Omental fat pad (tissue), 4 donors: ENCODE measurements around the gene TTC7B. TPM values are rescaled to one million over a fixed set of nuclear protein-coding genes. Genes with fewer than 3 reads are reported as not detected.

Source experiments
- ATAC-seq: fragments of 150-250 bp; one replicate; pipeline ENCODE4 v1.9.1; 2016; ENCODE audit warnings: mild to moderate bottlenecking, moderate library complexity; ENCODE audit not compliant: low FRiP score
- DNase-seq: peaks from one replicate; pipeline ENCODE4 v3.0.0-alpha.2; 2019; ENCODE audit warnings: low spot score
- total RNA-seq, 4 donors: library from RNA; depleted of rRNA; stranded (reverse); fragments of >200 nt; gene quantifications; one replicate each; pipeline ENCODE4 v1.1.0, GENCODE V29; 2016
- TF ChIP-seq, protein P1 (sequence below), 3 donors: fragments of 450-650 bp; IDR thresholded peaks; one replicate each; pipeline ENCODE4 v1.5.1; 2016 to 2017; ENCODE audit warnings: antibody characterized with exemption in 3 of 3, mild to moderate bottlenecking in 3 of 3, moderate library complexity in 2 of 3

Gene TTC7B
- total RNA-seq, 4 donors from 2014 or later, result 31.9 to 56.3 (median 38.4) TPM

DNA sequence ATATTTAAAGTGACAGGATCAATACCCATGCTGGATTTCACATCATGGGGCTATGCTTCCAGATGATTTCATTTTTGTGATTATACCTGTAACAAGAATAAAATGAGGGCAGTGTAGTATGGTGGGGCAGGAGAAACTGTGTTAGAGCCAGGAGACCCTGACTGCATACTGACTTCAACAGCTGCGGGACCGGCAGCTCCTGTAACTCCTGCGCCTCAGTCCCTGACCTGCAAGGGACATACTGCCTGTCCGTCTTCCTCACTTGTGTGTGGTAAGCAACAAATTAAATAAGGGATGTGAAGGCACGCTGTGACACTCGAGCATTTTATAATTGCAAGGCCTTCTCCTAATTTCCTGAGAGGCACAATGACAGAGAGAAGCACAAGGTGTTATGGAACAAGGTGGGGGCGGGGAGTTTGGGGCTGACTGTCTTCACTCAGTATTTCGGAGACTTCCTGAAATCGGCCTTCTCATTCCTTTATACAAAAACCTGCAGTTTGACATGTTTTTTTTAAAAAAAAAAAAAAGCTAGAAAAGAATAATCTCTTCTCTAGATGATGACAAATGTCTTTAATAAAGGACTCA is 164.2 kb downstream of the TTC7B start:
- ATAC-seq (no peak), DNase-seq (no peak)
- TF ChIP-seq, protein P1, sequence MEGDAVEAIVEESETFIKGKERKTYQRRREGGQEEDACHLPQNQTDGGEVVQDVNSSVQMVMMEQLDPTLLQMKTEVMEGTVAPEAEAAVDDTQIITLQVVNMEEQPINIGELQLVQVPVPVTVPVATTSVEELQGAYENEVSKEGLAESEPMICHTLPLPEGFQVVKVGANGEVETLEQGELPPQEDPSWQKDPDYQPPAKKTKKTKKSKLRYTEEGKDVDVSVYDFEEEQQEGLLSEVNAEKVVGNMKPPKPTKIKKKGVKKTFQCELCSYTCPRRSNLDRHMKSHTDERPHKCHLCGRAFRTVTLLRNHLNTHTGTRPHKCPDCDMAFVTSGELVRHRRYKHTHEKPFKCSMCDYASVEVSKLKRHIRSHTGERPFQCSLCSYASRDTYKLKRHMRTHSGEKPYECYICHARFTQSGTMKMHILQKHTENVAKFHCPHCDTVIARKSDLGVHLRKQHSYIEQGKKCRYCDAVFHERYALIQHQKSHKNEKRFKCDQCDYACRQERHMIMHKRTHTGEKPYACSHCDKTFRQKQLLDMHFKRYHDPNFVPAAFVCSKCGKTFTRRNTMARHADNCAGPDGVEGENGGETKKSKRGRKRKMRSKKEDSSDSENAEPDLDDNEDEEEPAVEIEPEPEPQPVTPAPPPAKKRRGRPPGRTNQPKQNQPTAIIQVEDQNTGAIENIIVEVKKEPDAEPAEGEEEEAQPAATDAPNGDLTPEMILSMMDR (IDR thresholded peaks at IDR 0.05), result no peak

DNA sequence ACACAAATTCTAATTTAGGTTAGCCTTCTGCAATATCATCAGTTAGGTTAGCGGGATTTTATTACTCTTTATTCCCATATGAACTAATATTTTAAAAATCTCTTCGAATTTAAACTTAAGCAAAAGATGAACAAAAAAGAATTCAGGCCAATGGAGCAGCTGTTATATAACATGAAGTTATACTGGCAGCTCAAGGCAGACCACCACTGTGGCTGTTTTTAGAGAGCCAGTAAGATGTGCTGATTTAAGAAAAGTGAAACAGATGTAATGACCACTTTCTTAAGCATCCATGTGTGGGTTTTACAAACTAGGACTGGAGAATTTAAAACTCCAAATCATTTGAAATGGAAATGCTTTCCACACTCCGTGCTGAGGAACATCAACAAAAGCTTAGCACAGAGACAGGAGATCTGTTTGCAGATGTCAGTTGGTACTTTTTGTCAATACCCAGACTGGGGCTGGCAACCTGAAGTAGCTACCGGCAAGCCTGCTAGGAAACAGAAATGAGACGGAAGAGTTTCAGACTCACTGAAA is 164.9 kb downstream of the TTC7B start:
- TF ChIP-seq, protein P1 (IDR thresholded peaks at IDR 0.05), result no peak
- no peak for ATAC-seq
- DNase-seq, result no peak

DNA sequence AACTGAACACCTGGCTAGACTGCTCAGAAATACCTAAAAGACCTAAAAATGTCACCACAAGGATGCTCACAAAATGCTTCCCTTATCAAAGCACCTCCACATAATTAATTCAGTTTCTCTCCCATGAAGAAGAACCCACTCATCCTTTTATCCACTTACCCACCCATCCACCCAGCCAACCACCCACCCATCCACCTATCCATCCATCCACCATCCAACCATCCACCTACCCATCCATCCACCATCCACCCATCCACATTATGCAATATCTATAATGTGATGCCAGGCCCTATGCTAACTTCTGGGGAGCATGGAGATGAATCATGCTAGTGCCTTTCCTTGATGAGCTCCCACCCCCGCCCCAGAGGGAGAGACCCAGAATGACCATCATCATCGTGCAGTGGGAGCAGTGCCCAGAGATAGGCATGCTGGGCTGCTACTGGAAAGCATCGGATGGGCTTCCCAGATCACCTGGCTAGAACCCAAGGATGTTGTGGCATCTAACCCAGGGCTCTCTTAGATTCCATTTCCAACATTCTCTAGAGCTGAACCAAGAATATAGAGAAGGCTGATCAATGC is 166.6 kb downstream of the TTC7B start:
- ATAC-seq (no peak), DNase-seq (no peak)
- TF ChIP-seq, protein P1 (IDR thresholded peaks at IDR 0.05), result no peak

DNA sequence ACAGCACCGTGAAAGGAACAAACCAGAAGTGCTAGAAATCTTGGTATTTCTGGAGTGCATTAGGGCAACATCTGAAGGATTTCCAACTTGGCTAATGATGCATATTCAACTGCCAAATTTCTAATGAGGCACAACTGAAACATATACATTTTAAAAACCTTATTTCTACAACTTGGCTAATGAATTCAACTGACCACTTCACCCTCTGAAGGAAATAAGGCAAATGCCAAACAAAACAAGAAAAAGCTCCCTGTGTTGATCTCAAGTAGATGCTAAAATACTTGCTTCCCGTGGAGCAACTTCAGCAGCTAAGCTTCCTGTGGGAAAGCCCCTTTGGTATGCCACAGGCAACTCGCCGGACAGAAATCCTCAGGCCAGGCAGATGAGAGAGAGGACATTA is 167.1 kb downstream of the TTC7B start:
- DNase-seq (no peak), ATAC-seq (no peak)
- TF ChIP-seq, protein P1 (IDR thresholded peaks at IDR 0.05), result no peak

DNA sequence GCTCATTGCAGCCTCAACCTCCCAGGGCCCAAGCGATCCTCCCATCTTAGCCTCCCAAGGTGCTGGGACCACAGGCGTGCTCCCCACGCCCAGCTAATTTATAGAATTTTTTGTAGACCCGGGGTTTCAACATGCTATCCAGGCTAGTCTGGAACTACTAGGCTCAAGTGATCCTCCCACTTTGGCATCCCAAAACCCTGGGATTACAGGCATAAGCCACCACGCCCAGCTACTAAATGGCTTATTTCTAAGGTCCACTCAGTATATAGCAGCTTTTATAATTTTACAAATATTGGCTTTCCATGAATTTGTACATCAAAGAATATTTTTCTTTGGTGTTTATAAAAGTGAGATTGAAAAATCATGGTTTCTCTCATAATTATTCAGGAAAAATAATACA is 167.8 kb downstream of the TTC7B start:
- TF ChIP-seq, protein P1 (IDR thresholded peaks at IDR 0.05), result no peak
- DNase-seq, result no peak
- ATAC-seq, result no peak

DNA sequence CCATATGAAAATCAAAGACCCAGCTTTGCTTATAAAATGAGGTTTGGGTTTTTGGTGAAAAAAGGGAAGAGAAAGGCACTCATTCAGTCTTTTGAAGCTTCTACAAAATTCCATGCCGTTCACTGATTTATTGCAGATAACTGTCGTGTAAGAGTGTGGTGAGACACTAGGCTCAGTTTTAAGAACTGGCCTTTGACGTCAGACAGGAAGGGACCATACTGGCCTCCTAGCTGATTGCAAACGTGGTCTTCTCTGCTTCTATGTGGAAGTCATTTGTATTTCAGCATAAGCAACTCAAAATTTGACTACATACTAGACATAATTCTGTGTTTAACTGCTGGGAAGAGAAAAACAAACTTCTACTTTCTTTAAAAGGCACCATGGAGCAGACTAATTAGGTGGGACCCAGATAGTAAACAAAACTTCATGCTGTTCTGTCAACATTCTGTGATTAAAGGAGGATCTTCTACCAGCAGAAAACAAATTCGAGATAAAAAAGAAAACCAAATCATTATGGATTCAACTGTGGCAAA is 168.7 kb downstream of the TTC7B start:
- no peak for DNase-seq
- TF ChIP-seq, protein P1 (IDR thresholded peaks at IDR 0.05), result no peak
- ATAC-seq, result no peak
